ENCODE measurements around the gene ARL16.
A peak's percentile ranks its signal among the peaks of the same experiment; 100 is the strongest.

The ARL16 gene

DNA sequence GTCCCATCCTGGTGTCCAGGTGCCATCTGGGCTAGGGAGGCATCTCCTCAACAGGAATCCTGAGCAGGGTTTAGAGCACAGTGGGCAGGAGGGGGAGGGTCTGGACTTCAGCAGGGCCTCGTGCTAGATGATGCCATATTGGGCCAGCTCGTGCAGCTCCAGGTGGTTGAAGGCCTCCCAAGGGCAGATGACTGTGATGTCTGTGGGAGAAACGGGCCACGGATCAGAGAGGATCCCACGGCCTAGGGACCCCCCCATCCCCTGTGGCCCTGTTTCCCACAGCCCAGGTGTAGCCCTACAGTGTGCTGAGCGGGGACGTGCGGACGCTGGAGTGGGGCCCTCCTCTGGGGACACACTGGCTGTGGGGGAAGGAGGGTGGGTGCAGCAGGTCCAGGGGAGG, 32.6 kb downstream of the ARL16 start:
- Mint-ChIP-seq H3K4me3 (no peak overlapping the region), H3K27ac (no peak overlapping the region), H3K9me3 (no peaks in the 10 kb centered on the region), H3K36me3 (no peaks in the 10 kb centered on the region), H3K4me1 (peaks cover 10% of the 10 kb centered on the region), H3K27me3 (peaks cover 40% of the 10 kb centered on the region)
- peak; percentile 13 for ATAC-seq

DNA sequence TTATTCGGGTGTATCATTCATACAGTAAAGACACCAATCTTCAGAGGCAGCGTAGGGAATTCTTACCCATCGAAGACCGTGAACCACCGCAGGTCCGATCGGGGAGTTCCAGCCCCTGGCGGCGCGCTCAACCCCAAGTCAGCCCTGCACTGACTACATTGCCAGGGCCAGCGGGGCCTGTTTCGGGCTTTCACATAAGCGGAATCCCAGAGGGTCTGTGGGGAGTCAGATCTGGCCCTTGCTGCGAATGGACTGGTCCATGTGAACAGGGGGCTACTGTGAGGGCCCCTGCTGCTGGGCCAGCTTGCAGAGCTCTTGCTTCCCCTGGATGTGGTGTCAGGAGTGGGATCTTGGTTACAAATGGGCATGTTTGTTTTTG, 34.9 kb downstream of the ARL16 start:
- H3K27ac Mint-ChIP-seq: no peak overlapping the region
- H3K27me3 Mint-ChIP-seq: peaks cover 23% of the 10 kb centered on the region
- H3K9me3 Mint-ChIP-seq: no peaks in the 10 kb centered on the region
- no peak for ATAC-seq
- H3K4me3 Mint-ChIP-seq: no peak overlapping the region
- no peaks in the 10 kb centered on the region for H3K36me3 Mint-ChIP-seq
- peaks cover 13% of the 10 kb centered on the region for H3K4me1 Mint-ChIP-seq

DNA sequence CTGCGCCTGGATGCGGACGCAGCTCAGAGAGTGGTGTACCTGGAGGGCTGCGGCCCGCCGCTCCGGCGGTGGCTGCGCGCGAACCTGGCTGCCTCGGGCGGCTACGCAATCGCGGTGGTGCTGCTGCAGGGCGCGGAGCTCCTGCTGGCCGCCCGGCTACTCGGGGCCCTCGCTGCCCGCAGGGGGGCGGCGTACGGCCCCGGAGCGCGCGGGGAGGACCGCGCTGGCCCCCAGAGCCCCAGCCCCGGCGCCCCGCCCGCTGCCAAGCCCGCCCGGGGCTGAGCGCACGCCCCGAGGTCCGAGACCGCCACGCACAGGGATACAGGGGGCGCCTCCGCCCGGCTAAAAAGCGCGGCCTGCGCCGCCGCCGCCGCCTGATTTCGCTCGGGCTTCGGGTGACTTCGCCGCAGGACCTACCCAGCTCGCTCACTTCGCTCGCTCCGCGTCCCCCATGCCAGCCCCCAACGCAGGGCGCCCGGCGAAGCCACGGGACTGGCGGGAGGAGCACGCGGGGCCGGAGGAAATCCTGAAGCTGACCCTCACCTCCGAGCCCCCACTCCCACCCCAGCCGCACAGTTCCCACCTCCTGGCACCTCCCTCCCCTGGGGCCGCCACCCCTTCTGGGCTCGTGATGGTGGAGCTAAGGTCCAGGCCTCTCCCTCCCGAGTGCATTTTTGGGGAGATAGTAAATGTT, 35.4 kb downstream of the ARL16 start:
- Mint-ChIP-seq H3K4me3 (no peak overlapping the region), H3K27ac (no peak overlapping the region), H3K9me3 (no peaks in the 10 kb centered on the region), H3K36me3 (no peaks in the 10 kb centered on the region), H3K4me1 (peaks cover 8% of the 10 kb centered on the region), H3K27me3 (peaks cover 17% of the 10 kb centered on the region)
- peak; percentile 32 for ATAC-seq

DNA sequence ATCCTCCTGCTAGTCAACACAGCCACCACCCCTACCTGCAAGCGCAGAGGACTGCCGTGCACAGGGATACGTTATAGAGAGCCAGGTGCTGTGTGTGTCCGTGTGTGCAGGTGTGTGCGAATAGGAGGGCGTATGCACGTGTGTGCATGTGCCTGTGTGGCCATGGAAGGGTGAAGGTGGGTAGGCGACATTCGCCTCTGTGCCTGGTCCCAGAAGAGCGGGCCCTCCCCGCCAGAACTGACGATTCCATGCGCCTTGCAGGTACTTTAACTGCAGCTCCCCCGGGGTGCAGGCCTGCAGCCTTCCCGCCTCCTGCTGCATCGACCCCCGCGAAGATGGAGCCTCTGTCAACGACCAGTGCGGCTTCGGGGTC, 36.0 kb downstream of the ARL16 start:
- ATAC-seq: no peak
- no peaks in the 10 kb centered on the region for H3K36me3 Mint-ChIP-seq
- no peaks in the 10 kb centered on the region for H3K9me3 Mint-ChIP-seq
- no peak overlapping the region for H3K27ac Mint-ChIP-seq
- H3K27me3 Mint-ChIP-seq: peaks cover 12% of the 10 kb centered on the region
- peaks cover 6% of the 10 kb centered on the region for H3K4me1 Mint-ChIP-seq
- no peak overlapping the region for H3K4me3 Mint-ChIP-seq

DNA sequence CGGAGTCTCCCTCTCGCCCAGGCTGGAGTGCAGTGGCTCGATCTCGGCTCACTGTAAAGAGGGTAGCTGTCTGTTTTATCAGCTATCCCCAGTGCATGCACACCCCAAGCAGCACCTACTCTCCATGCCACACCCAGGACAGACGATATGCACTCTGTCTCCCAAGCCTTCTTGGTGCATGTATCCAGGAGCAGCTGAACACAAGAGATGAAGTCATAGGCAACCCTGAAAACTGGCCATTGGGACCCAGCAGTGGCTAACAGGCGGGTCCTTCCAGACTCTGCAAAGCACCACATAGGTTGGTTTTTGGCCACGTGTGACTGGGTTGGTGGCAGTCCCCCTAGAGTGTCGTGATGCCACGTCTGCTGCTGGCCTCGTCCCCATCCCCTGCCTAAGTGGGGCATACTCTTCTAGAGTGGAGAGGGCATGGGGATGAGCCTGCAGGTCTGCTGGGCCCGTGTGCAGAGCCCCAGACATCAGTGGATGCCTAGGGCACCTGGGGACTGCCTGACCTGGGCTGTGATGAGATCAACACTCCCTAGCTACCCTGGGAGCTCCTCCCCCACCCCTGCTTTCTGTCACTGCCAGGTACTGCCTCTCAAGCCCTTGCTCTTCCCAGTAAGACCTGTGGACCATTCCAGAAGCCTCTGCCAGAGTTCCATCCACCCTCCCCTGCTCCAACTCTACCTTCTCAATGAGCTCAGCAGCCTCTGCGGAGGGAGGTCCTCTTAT, 36.6 kb downstream of the ARL16 start:
- no peaks in the 10 kb centered on the region for H3K9me3 Mint-ChIP-seq
- no peaks in the 10 kb centered on the region for H3K36me3 Mint-ChIP-seq
- no peak for ATAC-seq
- H3K4me1 Mint-ChIP-seq: peaks cover 6% of the 10 kb centered on the region
- no peak overlapping the region for H3K27ac Mint-ChIP-seq
- peaks cover 7% of the 10 kb centered on the region for H3K27me3 Mint-ChIP-seq
- no peak overlapping the region for H3K4me3 Mint-ChIP-seq

DNA sequence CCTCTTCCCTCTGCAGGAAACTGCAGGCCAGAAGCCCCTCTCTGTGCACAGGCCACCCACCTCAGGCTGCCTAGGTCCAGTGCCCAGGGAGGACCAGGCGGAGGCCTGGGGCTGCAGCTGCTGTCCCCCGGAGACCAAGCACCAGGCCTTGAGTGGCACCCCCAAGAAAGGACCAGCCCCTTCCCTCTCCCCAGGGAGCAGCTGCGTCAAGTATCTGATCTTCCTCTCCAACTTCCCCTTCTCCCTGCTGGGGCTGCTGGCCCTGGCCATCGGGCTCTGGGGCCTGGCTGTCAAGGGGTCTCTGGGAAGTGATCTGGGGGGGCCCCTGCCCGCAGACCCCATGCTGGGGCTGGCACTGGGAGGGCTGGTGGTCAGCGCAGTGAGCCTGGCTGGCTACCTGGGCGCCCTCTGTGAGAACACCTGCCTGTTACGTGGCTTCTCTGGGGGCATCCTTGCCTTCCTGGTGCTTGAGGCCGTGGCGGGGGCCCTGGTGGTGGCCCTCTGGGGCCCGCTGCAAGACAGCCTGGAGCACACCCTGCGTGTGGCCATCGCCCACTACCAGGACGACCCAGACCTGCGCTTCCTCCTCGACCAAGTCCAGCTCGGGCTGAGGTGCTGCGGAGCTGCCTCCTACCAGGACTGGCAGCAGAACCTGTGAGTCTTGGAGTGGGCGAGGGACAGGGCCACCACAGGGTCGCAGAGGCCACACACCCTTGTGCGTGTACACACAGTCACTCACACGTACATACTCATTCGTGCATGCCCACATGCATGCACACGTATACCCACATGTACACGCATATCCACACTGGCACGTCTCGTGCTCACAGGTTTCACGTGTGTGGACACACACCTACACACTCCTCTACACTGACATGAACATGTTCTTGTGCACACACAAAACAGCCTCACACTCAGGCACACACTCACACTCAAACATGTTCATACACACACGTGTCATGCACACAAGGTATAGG, 38.3 kb downstream of the ARL16 start:
- H3K9me3 Mint-ChIP-seq: no peaks in the 10 kb centered on the region
- no peaks in the 10 kb centered on the region for H3K36me3 Mint-ChIP-seq
- H3K27me3 Mint-ChIP-seq: no peaks in the 10 kb centered on the region

DNA sequence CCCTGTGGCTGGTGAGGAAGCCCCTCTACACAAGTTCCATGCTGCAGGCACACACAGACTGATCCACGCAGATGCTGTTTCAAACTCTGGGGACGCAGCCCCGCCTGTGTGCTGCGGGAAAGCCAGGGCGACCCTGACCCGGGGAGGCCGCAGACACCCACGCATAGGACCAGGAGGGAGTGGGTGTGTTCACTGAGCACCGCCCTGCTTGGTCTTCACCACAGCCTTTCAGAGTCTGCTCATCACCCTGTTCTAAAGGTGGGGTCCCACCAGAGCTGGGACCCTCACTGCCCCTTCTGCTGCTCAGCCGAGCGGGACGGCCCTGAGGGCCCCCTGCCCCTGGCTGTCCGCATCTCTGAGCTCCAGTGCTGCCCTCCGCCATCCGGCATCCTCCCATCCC, 39.1 kb downstream of the ARL16 start:
- no peaks in the 10 kb centered on the region for H3K36me3 Mint-ChIP-seq
- H3K27ac Mint-ChIP-seq: no peak overlapping the region
- no peaks in the 10 kb centered on the region for H3K9me3 Mint-ChIP-seq
- H3K4me1 Mint-ChIP-seq: peaks cover 6% of the 10 kb centered on the region
- no peak for ATAC-seq
- H3K27me3 Mint-ChIP-seq: no peaks in the 10 kb centered on the region
- H3K4me3 Mint-ChIP-seq: no peak overlapping the region

More for the DNA sequence above, 38.3 kb downstream of the ARL16 start:
- Mint-ChIP-seq H3K4me3 (no peak overlapping the region), H3K27ac (no peak overlapping the region), H3K4me1 (peaks cover 6% of the 10 kb centered on the region)
- ATAC-seq: no peak

DNA sequence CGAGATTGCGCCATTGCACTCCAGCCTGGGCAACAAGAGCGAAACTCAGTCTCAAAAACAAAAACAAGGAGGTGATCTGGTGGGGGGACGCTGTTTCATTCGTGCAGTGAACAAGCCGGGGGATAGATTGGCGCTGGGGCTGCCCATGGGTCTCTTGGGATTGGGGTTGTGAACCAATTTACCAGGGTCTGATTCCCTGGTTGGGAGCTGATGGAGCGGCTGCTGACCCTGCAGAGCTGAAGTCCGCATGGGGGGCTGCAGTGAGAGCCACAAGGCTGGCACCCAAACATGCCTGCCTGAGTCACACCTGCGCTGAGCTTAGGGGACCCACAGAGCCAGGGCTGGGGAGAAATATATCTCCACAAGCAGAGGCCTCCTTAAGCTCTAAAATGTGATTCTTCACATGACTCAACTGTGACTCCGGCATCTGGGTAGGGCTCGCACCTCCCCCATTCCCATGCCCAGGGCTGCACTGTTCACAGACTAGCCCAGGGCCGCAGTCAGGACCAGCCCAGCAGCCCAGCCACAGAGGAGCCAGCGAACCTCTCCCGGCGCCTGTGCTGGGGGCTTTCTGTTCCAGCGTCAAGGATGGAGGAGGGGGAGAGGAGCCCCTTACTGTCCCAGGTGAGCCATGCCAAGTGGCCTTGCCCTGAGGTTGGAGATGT, 41.6 kb downstream of the ARL16 start:
- peaks cover 6% of the 10 kb centered on the region for H3K4me1 Mint-ChIP-seq
- H3K9me3 Mint-ChIP-seq: no peaks in the 10 kb centered on the region
- H3K4me3 Mint-ChIP-seq: no peak overlapping the region
- ATAC-seq: no peak
- no peaks in the 10 kb centered on the region for H3K36me3 Mint-ChIP-seq
- H3K27me3 Mint-ChIP-seq: no peaks in the 10 kb centered on the region
- H3K27ac Mint-ChIP-seq: no peak overlapping the region

DNA sequence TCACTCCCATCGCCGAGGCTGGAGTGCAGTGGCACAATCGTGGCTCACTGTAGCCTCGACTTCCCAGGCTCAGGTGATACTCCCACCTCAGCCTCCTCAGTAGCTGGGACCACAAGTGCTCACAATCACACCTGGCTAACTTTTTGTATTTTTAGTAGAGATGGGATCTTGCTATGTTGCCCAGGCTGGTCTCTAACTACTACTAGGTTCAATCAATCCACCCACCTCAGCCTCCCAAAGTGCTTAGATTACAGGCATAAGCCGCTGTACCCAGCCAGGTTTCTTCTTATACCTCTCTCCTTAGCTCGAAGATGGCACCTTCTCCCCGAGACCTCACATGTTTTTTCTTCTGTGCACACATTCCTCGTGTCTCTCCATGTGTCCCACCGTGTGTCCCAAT, 43.6 kb downstream of the ARL16 start:
- Mint-ChIP-seq H3K4me1 (peaks cover 17% of the 10 kb centered on the region), H3K9me3 (no peaks in the 10 kb centered on the region), H3K36me3 (no peaks in the 10 kb centered on the region), H3K4me3 (no peak overlapping the region), H3K27me3 (no peaks in the 10 kb centered on the region), H3K27ac (no peak overlapping the region)
- ATAC-seq: no peak

DNA sequence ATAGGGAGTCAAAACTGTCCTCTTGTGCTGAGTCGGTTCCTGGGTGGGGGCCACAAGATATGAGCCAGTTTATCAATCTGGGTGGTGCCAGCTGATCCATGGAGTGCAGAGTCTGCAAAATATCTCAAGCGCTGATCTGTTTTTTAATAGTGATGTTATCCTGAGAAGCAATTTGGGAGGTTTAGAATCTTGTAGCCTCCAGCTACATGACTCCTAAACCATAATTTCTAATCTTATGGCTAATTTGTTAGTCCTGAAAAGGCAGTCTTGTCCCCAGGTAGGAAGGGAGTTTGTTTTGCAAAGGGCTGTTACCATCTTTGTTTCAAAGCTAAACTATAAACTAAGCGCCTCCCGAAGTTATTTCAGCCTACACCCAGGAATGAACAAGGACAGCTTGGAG, 44.9 kb downstream of the ARL16 start:
- Mint-ChIP-seq H3K4me3 (no peak overlapping the region), H3K27ac (no peak overlapping the region)
- ATAC-seq: no peak

DNA sequence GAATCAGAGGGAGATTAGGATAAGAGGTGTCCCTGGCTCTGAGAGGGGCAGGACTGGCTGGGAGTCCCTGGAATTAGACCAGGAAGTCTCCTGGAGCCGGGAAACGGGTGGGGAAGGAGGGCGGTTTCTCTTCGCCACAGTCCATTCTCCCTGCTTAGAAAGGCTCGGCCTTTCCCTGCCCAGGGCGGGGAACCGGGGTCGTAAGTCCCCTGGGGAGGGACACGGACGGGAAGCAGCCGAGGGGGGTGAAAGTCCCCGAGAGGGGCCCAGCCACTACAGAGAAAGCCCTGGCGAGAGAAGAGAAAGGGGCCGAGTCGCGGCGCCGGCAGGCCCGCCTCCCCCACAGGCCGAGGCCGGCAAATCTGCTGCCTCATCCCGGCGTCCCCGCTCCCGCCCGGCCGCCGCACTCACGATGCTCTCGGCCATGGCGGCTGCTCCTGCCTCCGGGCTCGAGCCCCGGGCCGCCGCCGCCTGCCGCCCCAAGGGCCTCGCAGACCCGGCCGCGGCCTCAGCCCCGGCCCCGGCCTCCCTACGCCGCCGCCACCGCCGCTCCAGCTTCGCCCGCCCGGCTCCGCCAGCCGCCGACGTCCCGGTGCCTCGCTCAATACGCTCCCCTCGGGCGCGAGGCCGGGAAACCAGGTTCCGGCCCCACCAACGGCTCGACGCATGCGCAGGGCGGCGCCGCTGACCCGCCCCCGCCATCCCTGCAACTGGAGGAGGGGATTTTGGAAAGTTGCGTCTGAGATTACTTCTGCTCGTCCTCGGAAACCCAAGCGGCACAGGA, 46.9 kb downstream of the ARL16 start, which contains the start of the genes NPLOC4 and TSPAN10:
TSS of gene NPLOC4 (minus strand) at position 608 of the 784 bp plus-strand sequence. CDS start at position 426, 182 bp downstream.
TSS of gene TSPAN10 (plus strand) at position 692 of the 784 bp plus-strand sequence. CDS start 5,217 bp downstream, outside the sequence.
- Mint-ChIP-seq H3K4me1 (peaks cover 13% of the 10 kb centered on the region), H3K9me3 (no peaks in the 10 kb centered on the region), H3K36me3 (no peaks in the 10 kb centered on the region), H3K27ac (peak within 1 kb of the TSS; percentile 95), H3K4me3 (peak within 1 kb of the TSS; percentile 92), H3K27me3 (no peaks in the 10 kb centered on the region)
- peak; percentile 94 for ATAC-seq

More for the DNA sequence above, 44.9 kb downstream of the ARL16 start:
- Mint-ChIP-seq H3K27me3 (no peaks in the 10 kb centered on the region), H3K36me3 (no peaks in the 10 kb centered on the region), H3K4me1 (peaks cover 13% of the 10 kb centered on the region), H3K9me3 (no peaks in the 10 kb centered on the region)

DNA sequence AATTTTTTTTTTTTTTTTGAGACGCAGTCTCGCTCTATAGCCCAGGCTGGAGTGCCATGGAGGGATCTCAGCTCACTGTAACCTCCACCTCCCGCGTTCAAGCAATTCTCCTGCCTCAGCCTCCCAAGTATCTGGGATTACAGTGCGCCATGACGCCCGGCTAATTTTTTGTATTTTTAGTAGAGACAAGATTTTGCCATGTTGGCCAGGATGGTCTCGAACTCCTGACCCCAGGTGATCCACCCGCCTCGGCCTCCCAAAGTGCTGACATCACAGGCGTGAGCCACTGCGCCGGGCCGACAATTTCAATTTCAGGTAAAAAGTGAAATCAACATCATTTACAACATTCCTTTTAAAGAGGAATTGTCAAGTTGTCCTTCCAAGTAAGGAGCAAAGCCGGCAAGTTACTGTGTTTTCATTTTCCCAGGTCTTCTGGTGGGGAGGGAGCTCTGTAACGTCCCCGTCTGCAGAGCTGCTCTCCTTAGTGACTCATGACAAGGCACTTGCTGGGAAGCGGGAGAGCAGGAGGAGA, 47.6 kb downstream of the ARL16 start:
- ATAC-seq: peak; percentile 3
- Mint-ChIP-seq H3K4me1 (peaks cover 13% of the 10 kb centered on the region), H3K4me3 (peak overlapping the region; percentile 92), H3K27me3 (no peaks in the 10 kb centered on the region), H3K9me3 (no peaks in the 10 kb centered on the region), H3K36me3 (no peaks in the 10 kb centered on the region), H3K27ac (peak overlapping the region; percentile 95)

DNA sequence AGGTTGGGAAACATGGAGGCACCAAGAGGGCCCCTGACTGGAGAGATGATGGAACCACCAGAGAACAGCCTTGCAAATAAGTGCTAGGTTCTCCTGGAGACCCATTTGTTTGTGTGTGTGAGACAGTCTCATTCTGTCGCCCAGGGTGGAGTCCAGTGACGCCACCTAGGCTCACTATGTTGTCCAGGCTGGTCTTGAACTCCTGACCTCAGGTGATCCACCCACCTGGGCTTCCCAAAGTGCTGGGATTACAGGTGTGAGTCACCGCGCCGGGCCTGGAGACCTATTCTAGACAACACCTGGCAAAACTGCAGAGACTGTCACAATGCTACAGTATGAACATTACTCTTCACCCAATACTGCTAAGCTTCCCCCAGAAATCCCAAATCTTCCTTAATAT, 48.2 kb downstream of the ARL16 start:
- Mint-ChIP-seq H3K36me3 (no peaks in the 10 kb centered on the region), H3K27ac (peak overlapping the region; percentile 95), H3K4me3 (peak overlapping the region; percentile 92), H3K4me1 (peaks cover 13% of the 10 kb centered on the region), H3K27me3 (no peaks in the 10 kb centered on the region), H3K9me3 (no peaks in the 10 kb centered on the region)
- no peak for ATAC-seq

DNA sequence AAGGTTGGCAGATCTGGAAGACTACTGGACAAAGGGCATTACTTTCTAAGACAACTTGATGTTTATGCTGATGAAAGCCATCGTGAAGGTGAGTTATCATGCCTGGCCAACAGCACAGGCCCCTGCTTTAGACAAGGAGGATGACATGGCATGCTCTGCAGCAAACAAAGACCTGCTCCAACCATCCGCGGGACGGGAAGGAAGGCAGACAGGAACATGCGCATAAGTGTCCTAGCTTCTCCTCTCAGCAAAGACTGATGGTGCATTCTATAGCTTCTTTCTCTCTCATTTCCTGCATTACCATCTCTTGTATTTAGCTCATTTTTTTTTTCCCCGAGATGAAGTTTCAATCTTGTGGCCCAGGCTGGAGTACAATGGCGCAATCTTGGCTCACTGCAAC, 52.1 kb downstream of the ARL16 start:
- H3K36me3 Mint-ChIP-seq: peaks cover 32% of the 10 kb centered on the region
- H3K4me1 Mint-ChIP-seq: peaks cover 13% of the 10 kb centered on the region
- no peak overlapping the region for H3K27ac Mint-ChIP-seq
- H3K9me3 Mint-ChIP-seq: no peaks in the 10 kb centered on the region
- no peaks in the 10 kb centered on the region for H3K27me3 Mint-ChIP-seq
- H3K4me3 Mint-ChIP-seq: no peak overlapping the region
- ATAC-seq: no peak

All from stimulated activated memory B cell treated with anti-CD40 and anti-IgM and Interleukin-4, amounts not matched to agents 10 μg/mL and 1 μg/mL and 100 μg/mL, for 72 hours (primary cell).